CD4-positive, alpha-beta T cell treated with Interleukin-1 beta for 1 hour (primary cell): Measurements from ENCODE around the gene OR2S2.
"Not testable (repeated sequence)": the region's sequence is repeated elsewhere in the genome, so short reads cannot be mapped to it uniquely, and the experiment has no call there.

ENCODE experiments used
- DNase-seq, 2 donors: peaks; one replicate each; pipeline ENCODE4 v3.0.0-alpha.2; 2020 to 2022

Gene OR2S2

GRCh38 chr9:35930989-35931388 is 27.0 kb downstream of the OR2S2 start:
- no peak for DNase-seq

DNA sequence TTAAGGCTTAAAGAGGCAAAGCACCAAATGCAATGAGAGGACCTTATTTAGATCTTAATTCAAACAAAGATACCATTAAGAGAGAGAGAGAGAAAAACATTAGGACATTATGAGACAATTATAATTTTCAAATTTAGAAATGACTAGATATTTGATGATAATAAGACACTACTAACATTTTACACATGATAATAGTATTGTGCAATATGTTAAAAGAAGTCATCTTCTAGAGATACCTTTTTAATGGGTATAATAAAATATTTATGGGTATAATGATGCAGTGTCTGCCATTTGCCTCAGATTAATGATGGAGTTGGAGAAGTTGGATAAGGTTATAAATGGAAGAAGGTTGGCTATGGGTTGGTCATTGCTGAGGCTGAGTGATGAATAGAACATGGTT is 27.4 kb downstream of the OR2S2 start:
- DNase-seq, result no peak

- no peak for DNase-seq
These were observed 28.6 kb downstream of the OR2S2 start for GRCh38 chr9:35929453-35929718.

DNA sequence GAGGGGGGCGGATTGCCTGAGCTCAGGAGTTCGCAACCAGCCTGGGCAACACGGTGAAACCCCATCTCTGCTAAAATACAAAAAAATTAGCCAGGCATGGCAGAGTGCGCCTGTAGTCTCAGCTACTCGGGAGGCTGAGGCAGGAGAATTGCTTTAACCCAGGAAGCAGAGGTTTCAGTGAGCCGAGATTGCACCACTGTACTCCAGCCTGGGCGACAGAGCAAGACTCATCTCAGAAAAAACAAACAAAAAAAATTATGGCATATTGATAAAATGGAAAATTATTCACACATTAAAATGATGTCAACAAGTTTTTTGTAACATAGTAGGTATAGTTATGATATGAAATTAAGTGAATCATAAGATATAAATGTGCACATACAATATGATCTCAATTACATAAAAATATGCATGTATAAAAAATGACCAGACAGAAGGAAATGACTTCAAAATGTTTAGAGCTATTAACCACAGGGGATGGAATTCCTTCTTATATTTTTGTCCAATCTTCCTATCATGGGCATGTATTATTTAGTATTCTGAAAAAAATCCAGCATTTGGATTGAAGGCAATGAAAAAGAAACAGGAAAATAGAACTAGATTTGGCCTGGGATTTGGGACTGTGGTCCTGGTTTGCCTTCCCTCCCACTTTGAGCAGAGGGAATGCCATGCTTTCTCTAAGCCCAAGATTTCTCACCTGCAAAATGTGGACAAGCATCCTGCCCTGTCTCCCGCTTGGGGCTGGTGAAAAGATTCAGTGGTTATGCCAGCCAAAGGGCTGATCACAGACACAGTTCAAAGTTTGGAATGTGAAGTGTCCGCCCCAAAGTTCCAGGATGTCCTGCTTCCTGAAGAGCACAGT is 29.1 kb downstream of the OR2S2 start:
- no peak for DNase-seq

GRCh38 chr9:35923927-35924763 is 33.8 kb downstream of the OR2S2 start:
- DNase-seq, result no peak

GRCh38 chr9:35923598-35923926 is 34.4 kb downstream of the OR2S2 start:
- DNase-seq, result no peak

DNA sequence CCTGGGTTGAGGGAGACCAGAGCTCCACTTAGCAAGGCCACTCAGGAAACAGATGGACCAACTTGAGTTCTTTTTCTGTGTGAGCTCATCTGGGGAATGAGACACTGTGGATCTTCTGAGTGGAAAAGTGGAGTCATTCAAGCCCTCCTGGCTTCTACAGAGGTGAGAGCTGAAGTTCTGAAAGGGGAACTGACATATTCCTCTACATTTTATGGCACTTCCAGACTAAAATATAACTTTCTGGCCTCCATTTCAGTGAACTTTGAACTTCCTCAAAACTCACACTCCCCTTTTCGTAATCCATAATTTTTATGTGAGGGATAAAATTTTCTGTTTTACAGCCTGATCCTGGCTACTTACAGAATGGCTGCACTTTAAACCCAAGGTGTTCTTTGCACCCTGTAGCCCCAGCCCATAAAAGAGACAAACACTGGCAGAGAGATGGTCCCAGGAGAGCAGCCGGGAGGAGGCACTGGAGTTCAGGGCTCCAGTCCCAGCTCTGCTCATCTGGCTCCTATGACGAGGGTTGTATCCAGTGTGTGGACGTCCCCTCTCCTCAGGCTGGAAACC is 37.8 kb downstream of the OR2S2 start:
- DNase-seq, result no peak

GRCh38 chr9:35919212-35920008 is 38.5 kb downstream of the OR2S2 start:
- no peak for DNase-seq

DNA sequence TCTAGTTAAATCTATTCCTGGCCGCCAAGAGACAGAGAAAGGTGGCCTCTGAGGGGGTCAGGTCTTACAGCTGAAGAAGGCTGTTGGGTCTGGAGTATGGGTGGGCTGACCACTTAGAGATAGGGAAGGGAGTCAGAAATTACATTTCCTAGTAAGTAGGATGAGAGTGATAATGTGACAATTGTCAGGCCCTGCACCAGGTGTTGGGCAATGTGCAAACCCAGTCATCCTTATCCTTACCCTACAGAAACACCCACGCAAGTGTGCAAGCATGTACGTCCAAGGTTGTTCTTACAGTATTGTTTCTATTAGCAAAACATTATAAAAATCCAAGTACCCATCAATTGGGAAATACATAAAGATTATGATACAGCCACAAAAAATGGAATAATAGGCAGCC is 39.2 kb downstream of the OR2S2 start:
- DNase-seq, result no peak

GRCh38 chr9:35917261-35917660 is 40.7 kb downstream of the OR2S2 start:
- no peak for DNase-seq

GRCh38 chr9:35915681-35916294 is 42.2 kb downstream of the OR2S2 start:
- no peak for DNase-seq

- DNase-seq, result peak; percentile 22 to 31
These were observed 43.6 kb downstream of the OR2S2 start for GRCh38 chr9:35914301-35914807.

DNA sequence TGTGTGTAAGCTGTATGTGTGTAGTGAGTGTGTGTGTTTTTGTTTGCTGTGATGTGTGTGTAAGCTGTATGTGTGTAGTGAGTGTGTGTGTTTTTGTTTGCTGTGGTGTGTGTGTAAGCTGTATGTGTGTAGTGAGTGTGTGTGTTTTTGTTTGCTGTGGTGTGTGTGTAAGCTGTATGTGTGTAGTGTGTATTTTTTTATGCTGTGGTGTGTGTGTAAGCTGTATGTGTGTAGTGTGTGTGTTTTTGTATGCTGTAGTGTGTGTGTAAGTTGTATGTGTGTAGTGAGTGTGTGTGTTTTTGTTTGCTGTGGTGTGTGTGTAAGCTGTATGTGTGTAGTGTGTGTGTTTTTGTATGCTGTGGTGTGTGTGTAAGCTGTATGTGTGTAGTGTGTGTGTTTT is 44.5 kb downstream of the OR2S2 start:
- not testable (repeated sequence) for DNase-seq

GRCh38 chr9:35912791-35913400 is 45.1 kb downstream of the OR2S2 start:
- no peak for DNase-seq

- DNase-seq, result no peak
These were observed 46.3 kb downstream of the OR2S2 start for GRCh38 chr9:35911690-35912089.

DNA sequence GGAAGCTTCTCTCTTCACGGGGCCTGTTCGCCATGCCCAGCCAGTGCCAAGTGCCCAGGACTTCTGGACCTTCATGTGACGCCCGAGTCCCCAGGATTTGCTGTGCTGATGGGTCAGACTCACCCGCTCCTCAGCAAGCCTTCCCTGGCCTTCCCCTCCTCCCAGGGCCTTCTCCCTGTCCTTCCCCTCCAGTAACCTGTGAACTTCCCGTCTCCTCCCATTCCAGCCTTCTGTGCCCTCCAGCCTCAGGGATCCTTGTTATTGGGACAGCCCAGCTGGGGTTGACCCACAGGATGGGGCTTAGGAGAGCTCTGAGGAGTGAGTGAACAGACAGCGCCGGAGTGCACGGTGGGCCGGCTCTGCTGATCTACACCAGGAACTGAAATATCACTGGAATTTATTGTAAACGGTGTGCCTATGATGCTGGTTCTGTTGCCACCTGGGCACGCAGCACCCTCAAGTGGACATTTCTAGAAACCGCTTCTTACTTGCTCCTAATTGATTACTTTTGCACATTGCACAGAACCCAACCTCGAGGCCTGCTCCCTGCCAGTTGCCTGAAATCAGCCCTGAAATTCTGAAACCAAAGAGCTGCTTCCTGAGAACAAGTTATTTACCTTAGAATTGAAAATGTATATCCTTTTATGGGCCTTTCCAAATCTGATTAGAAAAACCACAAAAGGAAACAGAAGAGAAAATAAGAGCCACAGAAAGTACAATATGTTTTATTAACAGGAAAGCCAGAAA is 47.2 kb downstream of the OR2S2 start:
- peak; percentile 41 to 59 for DNase-seq

DNA sequence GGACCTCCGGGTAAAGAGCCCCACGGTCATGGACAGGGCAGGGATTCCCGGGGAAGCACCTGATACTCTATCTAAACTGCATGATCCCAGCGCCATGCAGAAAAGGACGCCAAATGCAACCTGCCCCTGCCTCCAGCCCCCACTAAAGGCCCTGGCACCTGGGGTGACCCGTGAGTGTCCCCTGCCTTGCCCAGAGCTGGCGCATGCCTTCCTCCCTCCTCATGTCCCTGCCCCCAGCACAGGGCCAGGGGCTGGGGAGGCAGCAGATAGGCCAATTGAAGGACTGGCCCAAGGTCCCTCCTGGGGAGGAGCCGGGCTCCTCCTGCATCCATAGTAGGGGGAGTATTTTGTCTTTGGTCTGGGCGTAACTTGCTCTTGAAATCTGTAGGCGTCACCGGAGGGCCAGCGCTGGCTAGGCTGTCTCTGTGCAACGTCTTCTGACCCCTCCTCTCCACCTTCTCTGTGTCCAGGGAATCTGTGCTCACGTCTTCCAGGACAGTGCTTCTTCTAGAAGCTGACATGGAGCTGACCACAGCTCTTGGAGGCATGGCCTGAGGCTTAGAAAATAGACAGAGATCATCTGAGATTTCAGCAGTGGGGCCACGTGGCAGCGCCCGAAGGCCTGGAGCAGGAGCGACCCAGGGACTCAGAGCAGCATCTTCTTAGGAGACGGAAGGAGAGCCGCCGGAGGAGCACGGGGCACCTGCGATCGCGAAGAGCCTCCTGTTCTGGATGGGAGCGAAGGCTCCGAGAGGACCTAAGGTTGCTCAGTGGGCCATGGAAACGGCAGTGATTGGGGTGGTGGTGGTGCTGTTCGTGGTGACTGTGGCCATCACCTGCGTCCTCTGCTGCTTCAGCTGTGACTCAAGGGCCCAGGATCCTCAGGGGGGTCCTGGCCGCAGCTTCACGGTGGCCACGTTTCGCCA is 48.0 kb downstream of the OR2S2 start:
- no peak for DNase-seq

GRCh38 chr9:35909274-35909673 is 48.7 kb downstream of the OR2S2 start, which contains the start of gene SPAAR:
TSS of gene SPAAR (plus strand) at chr9:35909490. CDS start at chr9:35910464, 974 bp downstream.
- no peak for DNase-seq

DNA sequence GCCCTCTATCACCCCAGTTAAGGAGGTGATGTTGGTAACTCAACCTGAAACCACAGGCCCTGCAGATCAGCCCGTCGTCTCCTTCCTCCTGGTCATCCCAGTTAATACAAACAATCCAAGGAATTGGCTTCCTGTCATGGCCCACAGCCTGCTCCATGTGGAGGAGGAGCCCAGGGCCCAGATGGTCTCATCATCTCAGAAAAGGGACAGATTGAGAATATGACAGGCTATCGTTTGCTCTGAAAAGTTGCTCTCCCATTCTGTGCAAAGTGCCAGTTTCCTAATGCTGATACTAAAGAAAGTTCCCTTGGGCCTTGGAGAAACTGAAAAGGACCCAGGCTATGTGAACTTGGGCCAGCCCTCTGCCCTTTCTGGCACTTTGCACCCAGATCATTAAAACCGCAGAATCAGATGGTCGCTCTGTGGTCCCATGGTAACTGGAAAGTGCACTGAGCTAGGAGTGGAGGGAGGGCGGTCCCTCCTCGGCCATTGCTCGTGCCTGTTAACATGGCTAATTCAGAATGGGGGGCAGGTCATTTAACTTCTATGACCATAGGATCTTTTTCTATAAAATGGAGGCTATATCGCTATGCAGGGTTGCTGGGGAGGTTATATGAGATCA is 49.3 kb downstream of the OR2S2 start:
- no peak for DNase-seq
